Activated CD4-positive, alpha-beta T cell treated with anti-CD3 and anti-CD28 coated beads, Interleukin-2, Interleukin-6, amounts not matched to agents 100 ng/mL and 50 ng/mL, durations not matched to agents 16 hours and 8 hours (primary cell): Measurements from ENCODE around the gene FAAP20.

Source experiments
- DNase-seq: peaks from one replicate; pipeline ENCODE4 v3.0.0-alpha.2; 2020

The FAAP20 gene

GRCh38 chr1:2194319-2194897 is at the start of gene FAAP20:
TSS of gene FAAP20 (minus strand) at chr1:2194772. CDS start at chr1:2194749, 23 bp downstream.
- peak; percentile 80 for DNase-seq

GRCh38 chr1:2242814-2243725 is 48.5 kb upstream of the FAAP20 start:
- DNase-seq, result no peak

GRCh38 chr1:2241820-2242219 is 47.2 kb upstream of the FAAP20 start:
- no peak for DNase-seq

GRCh38 chr1:2240270-2241156 is 45.9 kb upstream of the FAAP20 start:
- no peak for DNase-seq

GRCh38 chr1:2239384-2239985 is 44.9 kb upstream of the FAAP20 start:
- no peak for DNase-seq

GRCh38 chr1:2239013-2239370 is 44.4 kb upstream of the FAAP20 start:
- no peak for DNase-seq

GRCh38 chr1:2238361-2239012 is 43.9 kb upstream of the FAAP20 start:
- no peak for DNase-seq

GRCh38 chr1:2237773-2238172 is 43.2 kb upstream of the FAAP20 start:
- no peak for DNase-seq

- peak; percentile 34 for DNase-seq
Measured at GRCh38 chr1:2236695-2237677, 42.4 kb upstream of the FAAP20 start.

GRCh38 chr1:2235300-2235998 is 40.9 kb upstream of the FAAP20 start:
- no peak for DNase-seq

- no peak for DNase-seq
Measured at GRCh38 chr1:2234762-2235113, 40.2 kb upstream of the FAAP20 start.

GRCh38 chr1:2233997-2234761 is 39.6 kb upstream of the FAAP20 start:
- peak; percentile 84 for DNase-seq

GRCh38 chr1:2233468-2233867 is 38.9 kb upstream of the FAAP20 start:
- no peak for DNase-seq

GRCh38 chr1:2232916-2233438 is 38.4 kb upstream of the FAAP20 start:
- no peak for DNase-seq

- DNase-seq, result no peak
Measured at GRCh38 chr1:2232255-2232915, 37.8 kb upstream of the FAAP20 start.

GRCh38 chr1:2231532-2232254 is 37.1 kb upstream of the FAAP20 start:
- peak; percentile 80 for DNase-seq

- DNase-seq, result peak; percentile 45
Measured at GRCh38 chr1:2230781-2231531, 36.4 kb upstream of the FAAP20 start.
